ENCODE data around the gene PLA2G2D.

Gene PLA2G2D

GRCh38 chr1:20083178-20083944 is 36.0 kb downstream of the PLA2G2D start:
- no peak for DNase-seq

- DNase-seq = no peak
Observed at GRCh38 chr1:20082772-20083171, 36.6 kb downstream of the PLA2G2D start.

- DNase-seq = no peak
Observed at GRCh38 chr1:20081353-20081810, 38.0 kb downstream of the PLA2G2D start.

- no peak for DNase-seq
Observed at GRCh38 chr1:20080441-20081352, 38.6 kb downstream of the PLA2G2D start.

- DNase-seq = no peak
Observed at GRCh38 chr1:20079661-20080305, 39.6 kb downstream of the PLA2G2D start.

GRCh38 chr1:20078711-20079110 is 40.6 kb downstream of the PLA2G2D start:
- DNase-seq = no peak

DNA sequence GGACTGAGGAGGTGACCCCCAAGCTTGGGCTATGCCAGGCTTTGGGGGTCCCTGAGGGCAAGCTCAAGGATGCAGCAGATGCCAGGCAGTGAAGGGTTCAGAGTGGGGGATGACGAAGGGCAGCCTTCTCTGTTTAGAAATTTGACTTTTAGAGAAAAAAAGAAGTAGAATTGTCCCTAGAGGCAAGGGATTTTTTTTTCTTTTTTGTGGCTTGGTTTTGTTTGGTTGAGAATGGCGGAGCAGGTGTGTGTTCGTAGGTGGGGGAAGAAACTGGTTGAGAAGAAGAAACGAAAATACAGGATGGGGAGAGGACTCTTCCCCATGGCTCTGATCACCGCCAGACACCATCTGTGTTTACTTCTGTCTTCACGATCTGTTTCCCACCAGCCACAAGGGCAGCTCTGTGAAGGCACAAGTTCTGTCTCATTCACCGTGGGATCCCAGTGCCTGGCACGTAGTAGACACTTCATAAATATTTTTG is 41.1 kb downstream of the PLA2G2D start:
- no peak for DNase-seq

DNA sequence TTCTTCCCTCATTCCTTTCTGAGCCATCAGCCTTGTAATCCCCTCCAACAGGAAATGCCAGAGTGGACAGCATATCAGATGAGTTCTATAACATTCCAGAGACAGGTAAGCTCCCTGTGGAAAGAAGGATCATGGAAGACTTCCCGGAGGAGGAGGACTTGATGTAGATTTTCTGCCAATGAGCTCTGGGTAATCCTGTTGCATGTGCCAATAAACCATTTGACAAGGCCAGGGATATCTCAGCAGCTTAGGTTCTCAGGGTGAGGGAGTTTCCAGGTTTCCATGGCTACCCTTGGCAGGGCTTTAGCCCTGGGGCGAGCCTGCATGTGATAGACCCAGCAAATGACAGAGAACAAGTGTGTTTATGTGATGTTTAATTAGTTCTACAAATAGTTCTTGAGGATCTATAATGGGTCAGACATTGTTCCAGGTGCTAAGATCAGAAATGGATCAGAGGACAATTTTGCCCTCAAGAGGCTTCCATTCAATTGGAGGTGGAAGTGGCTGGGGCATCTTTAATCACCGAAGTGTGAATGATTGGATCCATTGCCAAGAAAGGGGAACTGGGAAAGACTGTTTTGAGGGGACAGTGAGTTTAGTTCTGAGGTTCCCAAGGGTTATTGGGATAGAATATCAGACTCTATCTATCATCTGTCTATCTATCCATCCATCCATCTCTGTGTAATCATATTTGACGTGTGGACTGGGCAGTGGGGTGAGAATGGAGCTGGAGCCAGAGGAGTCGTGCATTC is 42.5 kb downstream of the PLA2G2D start:
- no peak for DNase-seq

- no peak for DNase-seq
Observed at GRCh38 chr1:20076223-20076622, 43.1 kb downstream of the PLA2G2D start.

GRCh38 chr1:20075345-20075744 is 44.0 kb downstream of the PLA2G2D start:
- no peak for DNase-seq

DNA sequence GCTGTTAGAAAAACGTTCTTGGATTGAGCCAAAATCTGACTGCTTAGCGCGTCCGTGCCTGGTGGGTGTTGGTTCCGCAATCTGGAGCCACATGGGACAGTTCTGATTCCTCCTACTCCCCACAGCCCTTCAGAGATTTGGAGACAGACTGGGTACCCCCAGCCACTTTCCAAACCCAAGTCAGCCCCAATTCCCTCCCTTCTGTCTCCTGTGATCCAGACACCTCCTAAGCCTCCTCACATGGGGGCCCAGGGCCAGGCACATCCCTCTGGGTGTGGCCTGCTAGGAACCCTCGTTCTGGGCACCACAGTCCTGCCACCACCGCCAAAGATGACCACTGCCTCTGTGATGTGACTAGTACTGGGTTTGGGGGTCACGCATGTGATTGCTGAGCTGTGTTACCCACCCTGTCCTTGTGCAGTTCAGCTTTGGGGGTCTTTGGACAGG is 44.6 kb downstream of the PLA2G2D start:
- DNase-seq = no peak

DNA sequence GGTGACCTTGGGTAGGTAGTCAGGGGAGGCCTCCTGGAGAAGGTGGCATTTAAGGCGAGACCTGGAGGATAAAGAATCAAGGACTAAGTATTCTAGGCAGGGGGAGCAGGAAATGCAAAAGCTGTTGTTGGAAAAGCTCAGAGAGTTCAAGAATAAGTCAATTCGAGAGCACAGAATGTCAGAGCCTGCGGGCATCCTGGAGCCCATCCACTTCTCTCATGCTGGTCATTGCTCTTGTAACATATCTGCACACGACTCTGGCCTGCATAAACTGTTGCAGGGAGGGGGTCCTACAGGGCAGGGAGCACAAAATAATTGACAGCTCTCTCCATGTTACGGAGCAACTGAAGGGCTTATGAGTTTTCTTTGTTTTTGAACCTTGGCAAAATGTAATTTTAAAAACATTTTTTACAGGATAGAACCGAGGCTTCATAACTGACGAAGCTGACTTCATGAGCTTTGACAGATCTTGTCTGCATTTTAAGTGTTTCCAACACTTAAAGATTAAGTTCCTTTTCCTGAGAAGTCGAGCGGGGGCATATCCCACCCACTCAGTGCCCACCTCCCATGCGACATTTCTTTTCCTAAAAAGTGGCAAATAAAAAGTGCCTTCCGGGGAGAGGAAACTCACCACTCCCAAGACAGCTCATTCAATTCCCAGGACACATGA is 45.1 kb downstream of the PLA2G2D start:
- no peak for DNase-seq

- no peak for DNase-seq
Observed at GRCh38 chr1:20073256-20073655, 46.1 kb downstream of the PLA2G2D start.

DNA sequence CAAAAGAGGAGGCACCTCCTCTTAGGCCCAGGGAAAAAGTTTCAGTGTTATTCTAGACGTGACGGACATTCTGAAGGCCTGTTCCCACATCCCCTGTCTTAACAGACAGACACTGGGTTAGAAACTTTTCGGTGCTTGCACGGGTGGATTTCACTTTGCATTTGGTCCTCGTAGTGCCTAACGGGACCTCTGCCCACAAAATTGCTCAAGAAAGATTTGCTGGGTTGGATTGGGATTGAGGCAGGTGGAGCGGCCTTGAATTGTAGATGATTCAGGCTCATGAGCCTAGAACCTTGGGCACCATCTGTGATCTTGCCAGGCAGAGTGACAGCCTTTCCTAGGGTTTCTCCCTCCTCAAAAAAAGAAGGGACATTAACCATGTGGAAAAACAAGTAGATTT is 46.6 kb downstream of the PLA2G2D start:
- DNase-seq = no peak

DNA sequence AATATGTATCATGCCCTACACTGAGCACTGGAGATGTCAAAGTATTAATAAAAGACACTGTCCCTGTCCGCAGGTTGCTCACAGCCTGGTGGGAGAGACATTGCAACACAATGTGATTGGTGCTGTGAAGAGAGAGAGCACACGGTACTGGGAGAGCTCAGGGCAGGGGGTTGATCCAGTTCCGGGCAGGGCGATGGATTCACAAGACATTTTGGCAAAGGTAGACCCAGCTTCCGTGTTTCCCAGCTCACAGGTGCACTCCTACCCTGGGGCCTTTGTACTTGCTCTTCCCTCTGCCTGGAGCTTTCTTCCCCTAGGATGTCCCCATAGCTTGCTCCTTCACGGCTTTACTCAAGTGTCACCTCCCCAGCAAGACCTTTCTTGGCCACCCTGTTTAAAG is 47.9 kb downstream of the PLA2G2D start:
- DNase-seq = no peak

GRCh38 chr1:20070357-20070756 is 49.0 kb downstream of the PLA2G2D start:
- no peak for DNase-seq

GRCh38 chr1:20069874-20070273 is 49.5 kb downstream of the PLA2G2D start, which contains the start of gene PLA2G5:
Gene PLA2G5 (plus strand): TSS chr1:20070194. CDS start chr1:20084831, 14,637 bp downstream.
- no peak for DNase-seq

DNA sequence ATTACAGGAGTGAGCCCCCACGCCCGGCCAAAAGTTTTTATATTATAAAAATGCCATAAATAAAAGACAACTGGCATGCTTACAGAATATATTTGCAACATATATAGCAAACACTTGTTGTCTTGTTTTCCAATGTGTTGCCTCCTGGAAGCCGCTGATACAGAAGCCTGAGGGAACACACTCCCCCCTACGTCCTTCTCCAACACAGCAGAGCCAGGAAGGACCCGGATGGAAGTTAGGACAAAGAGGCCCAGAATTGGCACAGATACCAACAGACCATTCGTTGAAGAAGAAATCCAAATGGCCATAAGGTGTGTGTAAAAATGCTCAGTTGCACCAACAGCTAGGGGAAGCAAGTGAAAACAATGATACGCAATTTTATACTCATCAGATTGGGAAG is 50.6 kb downstream of the PLA2G2D start:
- DNase-seq = no peak

GRCh38 chr1:20063861-20064292 is 55.5 kb downstream of the PLA2G2D start:
- no peak for DNase-seq

Data from CD4-positive, alpha-beta T cell treated with Interleukin-17A for 1 hour (primary cell).